GM08714 (cell line): ENCODE results near the gene GPHA2.
"Not testable (repeated sequence)": the region's sequence is repeated elsewhere in the genome, so short reads cannot be mapped to it uniquely, and the experiment has no call there.

ENCODE experiments used
- H3K4me3 ChIP-seq: fragments of 200-500 bp; sonication (Bioruptor generic); 2 replicates; pipeline ENCODE4 v1.5.1; 2014; ENCODE audit warnings: mild to moderate bottlenecking, low read length, inconsistent platforms
- ZNF274 ChIP-seq: IDR thresholded peaks from 2 replicates; pipeline ENCODE4 v1.6.1; 2012; ENCODE audit warnings: mild to moderate bottlenecking, low read depth, low read length

The GPHA2 gene, protein sequence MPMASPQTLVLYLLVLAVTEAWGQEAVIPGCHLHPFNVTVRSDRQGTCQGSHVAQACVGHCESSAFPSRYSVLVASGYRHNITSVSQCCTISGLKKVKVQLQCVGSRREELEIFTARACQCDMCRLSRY

DNA sequence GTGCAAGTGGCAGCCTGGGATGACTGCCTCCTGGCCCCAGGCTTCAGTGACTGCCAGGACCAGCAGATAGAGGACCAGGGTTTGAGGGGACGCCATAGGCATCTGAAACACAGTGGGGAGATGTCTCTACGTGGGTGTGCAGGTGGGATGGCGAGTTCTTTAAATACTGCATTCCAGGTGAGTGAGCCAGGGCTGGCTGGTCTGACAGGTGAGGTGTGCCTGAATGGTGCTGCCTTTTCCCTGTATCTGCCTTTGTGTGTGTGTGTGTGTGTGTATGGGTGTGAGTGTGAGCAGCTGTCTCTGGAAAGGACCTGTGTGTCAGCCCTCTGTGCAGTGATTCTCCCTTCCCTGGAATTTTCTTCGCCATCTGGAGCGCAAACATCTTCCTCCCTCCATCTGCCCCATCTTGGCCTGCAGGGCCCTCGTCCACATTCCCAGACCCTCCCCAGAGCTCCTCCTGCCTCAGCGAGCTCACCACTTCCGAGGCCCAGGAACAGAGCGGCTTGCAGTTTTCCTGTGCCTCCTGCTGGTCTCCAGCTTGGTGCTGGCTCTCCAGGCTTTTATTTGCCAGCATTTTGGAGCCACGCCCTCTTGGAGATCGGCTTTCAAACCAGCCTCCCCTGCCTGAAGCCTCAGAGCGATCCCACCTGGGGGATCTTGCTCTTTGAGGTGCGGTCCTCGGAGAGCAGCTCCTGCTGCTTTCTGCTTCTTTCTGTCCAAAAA lies at the start of gene GPHA2:
TSS of gene GPHA2 (minus strand) at position 535 of the 723 bp plus-strand sequence. CDS start at position 102, 433 bp downstream.
- TF ChIP-seq ZNF274: no peak
- H3K4me3 ChIP-seq: no peak within 1 kb of the TSS

DNA sequence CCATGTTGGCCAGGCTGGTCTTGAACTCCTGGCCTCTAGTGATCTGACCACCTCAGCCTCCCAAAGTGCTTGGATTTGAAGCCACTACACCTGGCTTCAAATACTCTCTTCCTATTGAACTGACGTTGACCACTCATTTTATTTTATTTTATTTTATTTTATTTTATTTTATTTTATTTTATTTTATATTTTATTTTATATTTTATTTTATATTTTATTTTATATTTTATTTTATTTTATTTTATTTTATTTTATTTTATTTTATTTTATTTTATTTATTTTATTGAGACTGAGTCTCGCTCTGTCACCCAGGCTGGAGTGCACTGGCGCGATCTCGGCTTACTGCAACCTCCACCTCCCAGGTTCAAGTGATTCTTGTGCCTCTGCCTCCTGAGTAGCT lies 47.6 kb upstream of the GPHA2 start:
- not testable (repeated sequence) for H3K4me3 ChIP-seq

DNA sequence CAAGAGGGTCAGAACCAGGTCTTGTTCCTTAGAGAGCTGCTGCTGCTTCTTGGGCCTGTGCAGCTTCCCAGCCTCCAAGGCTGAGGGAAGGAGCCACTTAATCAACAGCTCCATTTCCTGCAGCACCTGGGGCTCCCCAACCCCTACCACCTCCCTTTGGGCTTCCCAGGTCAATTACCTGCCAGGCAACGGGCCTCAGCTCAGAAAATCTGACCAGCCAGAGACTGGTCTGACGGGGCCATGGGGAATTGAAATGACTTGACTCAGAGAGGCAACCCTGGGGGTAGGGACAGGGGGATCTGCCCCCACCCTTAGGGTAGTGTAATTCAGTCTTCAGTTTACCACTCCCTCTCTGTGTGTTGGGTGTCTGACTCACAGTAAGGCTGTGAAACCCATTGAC lies 41.0 kb upstream of the GPHA2 start:
- no peak for TF ChIP-seq ZNF274

DNA sequence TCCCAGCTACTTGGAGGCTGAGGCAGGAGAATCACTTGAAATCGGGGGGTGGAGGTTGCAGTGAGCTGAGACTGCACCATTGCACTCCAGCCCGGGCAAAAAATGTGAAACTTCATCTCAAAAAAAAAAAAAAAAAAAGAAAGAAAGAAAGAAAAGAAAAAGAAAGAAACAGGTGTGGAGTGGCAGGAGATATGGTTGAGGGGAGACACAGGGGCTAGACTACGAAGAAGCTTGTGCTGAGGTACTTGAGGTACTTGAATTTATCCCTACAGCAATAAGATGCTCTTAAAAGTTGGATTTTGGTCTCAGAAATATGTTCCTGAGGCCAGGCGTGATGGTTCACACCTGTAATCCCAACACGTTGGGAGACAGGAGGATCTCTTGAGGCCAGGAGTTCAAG lies 38.4 kb upstream of the GPHA2 start:
- no peak overlapping the region for H3K4me3 ChIP-seq
- no peak for TF ChIP-seq ZNF274

More for the DNA sequence above, 41.0 kb upstream of the GPHA2 start:
- H3K4me3 ChIP-seq: no peak overlapping the region

DNA sequence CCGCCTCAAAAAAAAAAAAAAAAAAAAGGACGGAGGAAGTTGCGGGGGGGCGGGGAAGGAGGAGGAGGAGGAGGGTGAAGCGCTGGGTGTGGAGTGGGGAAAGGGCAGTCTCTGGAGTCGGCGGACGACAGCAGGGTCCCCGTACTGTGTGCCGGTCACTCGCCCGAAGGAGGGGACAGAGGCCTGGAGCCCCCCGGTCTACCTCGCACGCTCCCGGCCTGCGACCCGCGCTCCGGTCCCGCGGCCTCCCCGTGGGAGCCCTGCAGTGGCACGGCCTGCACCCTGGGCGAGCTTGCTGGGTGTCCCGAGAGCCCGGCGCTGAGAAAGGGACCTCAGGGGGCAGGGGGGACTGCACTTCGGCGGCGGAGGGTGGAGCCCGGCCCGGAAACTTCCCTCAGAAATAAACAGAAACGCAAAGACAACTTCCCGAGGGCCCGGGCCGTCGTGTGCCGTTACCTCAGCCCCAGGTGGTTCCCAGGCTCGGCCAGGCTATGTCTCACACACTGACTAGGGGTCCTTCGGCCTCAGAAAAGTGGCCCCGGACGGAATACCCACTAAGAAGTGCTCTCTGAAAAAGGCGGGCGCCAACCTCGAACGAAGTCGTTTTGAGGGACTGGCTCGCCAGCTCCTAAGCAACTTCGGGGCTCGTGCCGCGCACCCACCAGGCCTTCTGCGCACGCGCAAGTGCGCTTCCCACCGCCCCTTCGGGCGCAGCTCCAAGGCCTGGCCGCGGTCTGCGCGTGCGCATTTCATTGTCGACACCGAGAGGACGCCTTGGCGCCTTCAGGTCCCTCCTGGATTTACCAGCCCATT lies 35.9 kb upstream of the GPHA2 start, which contains the start of gene MAJIN:
TSS of gene MAJIN (minus strand) at position 688 of the 813 bp plus-strand sequence. CDS start 12,703 bp downstream, outside the sequence.
- peak within 1 kb of the TSS; percentile 2; the same call in 1 of the 2 replicates for H3K4me3 ChIP-seq
- TF ChIP-seq ZNF274: no peak

DNA sequence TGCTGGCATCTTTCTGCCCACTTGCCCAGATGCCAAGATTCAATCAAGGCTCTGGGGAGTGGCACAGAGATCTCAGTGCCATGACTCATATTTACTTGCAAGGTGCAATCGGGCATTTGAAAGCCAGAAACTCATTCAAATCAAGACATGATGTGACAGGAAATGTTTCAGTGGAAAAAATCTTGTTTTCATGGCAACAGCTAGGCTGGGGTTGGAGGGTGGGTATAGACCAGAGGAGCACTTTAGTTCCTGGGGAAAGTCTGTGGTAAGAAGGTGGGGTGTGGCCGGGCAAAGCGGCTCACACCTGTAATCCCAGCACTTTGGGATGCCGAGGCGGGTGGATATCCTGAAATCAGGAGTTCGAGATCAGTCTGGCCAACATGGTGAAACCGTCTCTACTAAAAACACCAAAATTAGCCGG lies 35.0 kb upstream of the GPHA2 start:
- no peak for TF ChIP-seq ZNF274
- no peak overlapping the region for H3K4me3 ChIP-seq

DNA sequence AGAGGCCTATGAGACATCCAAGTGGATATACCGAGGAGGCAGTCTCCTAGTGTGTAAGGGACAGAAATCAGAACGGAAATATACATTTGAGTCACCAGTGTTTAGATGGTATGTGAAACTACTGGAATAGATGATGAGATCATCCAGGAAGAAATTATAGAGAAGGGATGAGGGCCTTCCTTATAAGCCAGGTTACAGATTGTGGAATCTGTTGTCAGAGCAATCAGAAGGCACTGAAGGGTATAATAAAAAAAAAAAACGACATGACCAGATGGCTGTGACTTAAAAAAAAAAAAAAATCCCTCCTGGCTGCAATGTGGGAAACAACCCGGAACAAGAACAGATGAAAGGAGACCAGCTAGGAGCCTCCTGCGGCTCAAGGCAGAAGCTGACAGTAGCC lies 33.5 kb upstream of the GPHA2 start:
- no peak overlapping the region for H3K4me3 ChIP-seq
- no peak for TF ChIP-seq ZNF274

DNA sequence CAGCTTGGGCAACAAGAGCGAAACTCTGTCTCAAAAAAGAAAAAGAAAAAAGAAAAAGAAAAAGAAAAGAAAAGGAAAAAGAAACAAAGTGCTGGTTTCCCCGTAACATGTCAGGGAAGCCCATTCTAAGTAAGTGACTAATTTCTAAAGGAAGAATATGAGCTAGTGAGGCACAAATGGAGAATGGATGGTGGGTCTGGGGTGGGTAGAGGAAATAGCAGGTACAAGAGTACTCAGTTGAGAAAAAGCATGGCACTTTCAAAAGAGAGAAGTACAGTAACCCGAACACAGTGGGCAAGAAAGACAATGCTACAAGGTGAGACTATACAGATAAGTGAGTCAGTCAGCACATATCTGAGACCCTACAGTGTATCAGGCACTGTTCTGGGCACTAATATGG lies 31.7 kb upstream of the GPHA2 start:
- no peak overlapping the region for H3K4me3 ChIP-seq
- TF ChIP-seq ZNF274: no peak

DNA sequence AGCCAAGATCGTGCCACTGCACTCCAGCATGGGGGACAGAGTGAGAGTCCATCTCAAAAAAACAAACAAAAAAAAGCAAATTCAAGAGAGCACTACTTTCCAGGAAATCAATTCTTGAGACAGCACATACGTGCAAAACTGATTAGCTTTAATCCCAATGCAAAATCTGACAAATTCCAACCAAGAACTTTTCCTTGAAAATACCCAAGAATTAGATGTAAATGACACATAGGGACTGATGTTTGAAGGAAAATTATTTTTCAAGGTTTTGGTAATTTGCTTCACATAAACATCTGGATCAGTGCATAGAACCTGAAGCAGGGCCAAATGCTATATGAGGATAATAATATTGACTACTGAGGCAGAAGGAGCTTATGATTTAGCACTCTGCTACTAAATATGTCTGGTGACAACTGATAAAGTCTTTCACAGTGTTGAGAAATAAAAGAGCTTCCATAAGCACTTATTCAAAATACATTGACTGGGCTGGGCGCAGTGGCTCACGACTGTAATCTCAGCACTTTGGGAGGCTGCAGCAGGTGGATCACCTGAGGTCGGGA lies 27.5 kb upstream of the GPHA2 start:
- no peak for TF ChIP-seq ZNF274
- no peak overlapping the region for H3K4me3 ChIP-seq

DNA sequence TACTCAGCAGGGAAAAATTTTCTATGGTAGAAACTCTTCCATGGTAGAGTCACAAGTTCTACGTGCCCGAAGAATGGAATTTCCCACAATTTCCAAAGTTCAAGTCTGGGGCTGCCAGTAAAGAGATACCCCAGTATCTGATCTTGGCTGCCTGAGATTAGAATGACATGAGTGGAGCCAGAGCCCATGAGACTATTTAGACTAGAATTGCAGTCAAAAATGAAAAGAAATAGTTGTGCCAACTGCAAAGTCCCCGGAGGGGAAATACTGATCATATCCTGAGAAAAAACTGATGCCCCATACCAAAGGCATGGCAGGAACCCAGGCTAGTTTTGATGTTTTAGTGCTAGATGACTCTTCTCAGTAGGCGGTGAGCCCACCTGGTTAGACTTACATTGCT lies 25.0 kb upstream of the GPHA2 start:
- no peak for TF ChIP-seq ZNF274
- H3K4me3 ChIP-seq: no peak overlapping the region

DNA sequence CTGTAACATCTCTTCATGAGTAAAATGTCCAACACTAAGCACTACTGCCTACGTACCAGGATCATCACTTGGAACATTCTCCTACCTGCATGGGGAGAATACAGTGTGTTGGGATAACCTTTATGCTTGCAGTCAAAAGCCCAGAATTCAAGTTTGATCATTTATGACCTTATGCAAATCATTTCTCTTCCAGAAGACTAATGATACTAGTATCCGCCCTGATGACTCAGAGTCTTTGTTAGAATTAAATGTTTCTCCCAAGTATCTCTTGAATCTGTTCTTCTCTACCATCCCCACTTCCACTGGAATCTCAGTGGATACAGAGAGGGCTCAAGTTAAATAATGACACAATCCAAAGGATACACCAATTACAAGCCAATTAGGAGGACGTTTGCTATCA lies 23.8 kb upstream of the GPHA2 start:
- TF ChIP-seq ZNF274: no peak
- H3K4me3 ChIP-seq: no peak overlapping the region

DNA sequence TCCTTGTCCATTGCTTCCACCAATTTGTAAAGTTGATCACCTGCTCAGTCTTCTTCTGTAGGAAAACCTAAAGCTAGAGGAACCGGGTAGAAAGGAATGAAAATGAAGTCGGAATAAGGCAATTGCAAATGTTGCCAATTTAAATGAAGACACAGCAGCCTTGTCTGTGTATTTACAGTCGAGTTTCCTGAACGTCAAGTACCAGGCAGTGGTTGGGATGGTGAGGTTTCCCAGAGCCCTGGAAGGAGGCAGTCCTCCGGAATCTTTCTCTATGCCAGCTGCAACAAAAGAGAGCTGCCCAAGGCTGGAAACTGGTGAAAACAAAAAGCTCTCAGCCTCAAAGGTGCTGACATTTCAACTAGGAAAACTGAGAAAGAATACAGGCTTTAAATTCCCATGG lies 18.5 kb upstream of the GPHA2 start:
- no peak overlapping the region for H3K4me3 ChIP-seq
- no peak for TF ChIP-seq ZNF274

DNA sequence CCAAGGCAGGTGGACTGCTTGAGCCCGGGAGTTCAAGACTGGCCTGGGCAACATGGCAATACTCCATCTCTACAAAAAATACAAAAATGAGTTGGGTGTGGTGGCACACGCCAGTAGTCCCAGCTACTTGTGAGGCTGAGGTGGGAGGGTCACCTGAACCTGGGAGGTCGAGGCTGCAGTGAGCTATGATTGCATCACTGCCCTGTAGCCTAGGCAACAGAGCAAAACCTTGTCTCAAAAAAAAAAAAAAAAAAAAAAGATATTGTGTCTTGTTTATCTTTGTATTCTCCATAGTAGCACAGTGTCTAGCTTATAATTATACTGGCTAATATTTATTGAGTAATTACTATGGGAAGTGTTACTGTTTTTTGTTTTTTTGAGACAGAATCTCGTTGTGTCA lies 15.8 kb upstream of the GPHA2 start:
- TF ChIP-seq ZNF274: no peak
- no peak overlapping the region for H3K4me3 ChIP-seq

DNA sequence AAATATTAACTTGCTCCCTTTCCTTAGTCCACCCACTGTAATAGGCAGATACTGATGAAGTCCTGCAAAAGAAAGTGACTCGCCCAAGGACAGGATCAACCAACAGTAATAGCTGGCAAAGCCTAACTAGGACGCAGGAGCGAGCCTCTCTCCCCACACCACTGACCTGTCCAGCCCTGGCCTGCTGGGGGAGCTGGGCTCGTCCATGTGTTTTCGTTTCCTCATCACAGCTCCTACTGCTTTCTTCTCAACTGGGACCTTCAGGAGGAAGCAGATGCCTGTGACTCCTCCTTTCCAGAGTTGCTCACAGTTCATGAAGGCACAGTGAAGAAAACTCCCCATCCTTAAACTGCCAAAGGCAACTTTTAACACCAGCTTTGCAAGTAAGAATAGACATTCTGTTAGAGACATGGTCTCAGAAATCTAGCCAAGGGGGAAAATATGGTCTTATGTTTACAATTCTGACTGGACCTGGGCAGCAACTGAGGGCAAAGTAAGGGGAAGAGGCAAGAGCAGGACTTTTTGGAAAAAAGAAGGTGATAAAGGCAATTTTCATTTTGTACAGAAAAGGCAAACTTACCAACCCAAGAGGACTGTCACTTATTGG lies 11.6 kb upstream of the GPHA2 start:
- no peak for TF ChIP-seq ZNF274
- no peak overlapping the region for H3K4me3 ChIP-seq
